HUES6 (cell line): ENCODE data around the gene RILP.

ENCODE experiments used
- H3K27ac ChIP-seq: 2 replicates; pipeline ENCODE4 v1.7.0; 2013; ENCODE audit warnings: low read depth, mild to moderate bottlenecking, low read length, inconsistent platforms
- H3K27me3 ChIP-seq: 2 replicates; pipeline ENCODE4 v1.6.1; 2013; ENCODE audit warnings: low read length; ENCODE audit not compliant: control insufficient read depth, insufficient read depth
- H3K36me3 ChIP-seq: 2 replicates; pipeline ENCODE4 v1.6.1; 2013; ENCODE audit warnings: low read length; ENCODE audit not compliant: control insufficient read depth, insufficient read depth
- H3K4me1 ChIP-seq: 2 replicates; pipeline ENCODE4 v1.6.1; 2013; ENCODE audit warnings: low read length; ENCODE audit not compliant: control insufficient read depth, insufficient read depth
- H3K4me3 ChIP-seq: 2 replicates; pipeline ENCODE4 v1.5.1; 2013; ENCODE audit warnings: low read depth, low read length
- H3K9ac ChIP-seq: one replicate; pipeline ENCODE4 v1.6.1; 2013; ENCODE audit warnings: mild to moderate bottlenecking, low read length
- H3K9me3 ChIP-seq: 2 replicates; pipeline ENCODE4 v1.6.1; 2013; ENCODE audit warnings: low read depth, low read length; ENCODE audit not compliant: control insufficient read depth, insufficient read depth

Gene RILP

DNA sequence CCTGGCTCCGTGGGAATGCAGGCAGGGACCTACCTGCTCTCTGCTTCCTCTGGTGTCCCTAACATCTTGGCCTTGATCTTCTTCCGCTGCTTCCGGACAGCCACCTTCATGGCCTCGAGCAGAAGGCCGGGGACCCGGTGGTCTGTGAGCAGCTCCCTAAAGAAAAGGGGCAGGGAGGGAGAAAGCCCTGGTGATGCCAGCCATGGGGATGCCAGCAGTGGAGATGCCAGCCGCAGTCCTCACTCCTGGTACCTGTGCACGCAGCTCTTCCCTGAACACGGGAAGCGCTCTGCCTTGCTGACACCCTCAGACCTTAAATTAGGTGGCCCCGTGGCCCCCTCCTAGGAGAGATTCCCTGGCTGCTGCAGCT is 1.9 kb downstream of the RILP start:
- H3K4me3 ChIP-seq = peak overlapping the region; percentile 70
- peaks cover 16% of the 10 kb centered on the region for H3K27me3 ChIP-seq
- peaks cover 40% of the 10 kb centered on the region for H3K4me1 ChIP-seq
- H3K9me3 ChIP-seq = no peaks in the 10 kb centered on the region
- H3K36me3 ChIP-seq = peaks cover 26% of the 10 kb centered on the region
- no peak overlapping the region for H3K27ac ChIP-seq
- peak overlapping the region; percentile 70 for H3K9ac ChIP-seq

GRCh38 chr17:1646199-1646875 is 3.3 kb downstream of the RILP start:
- H3K4me3 ChIP-seq = no peak overlapping the region; the same call in 1 of the 2 replicates
- H3K4me1 ChIP-seq = peaks cover 40% of the 10 kb centered on the region
- H3K9ac ChIP-seq = no peak overlapping the region
- no peaks in the 10 kb centered on the region for H3K9me3 ChIP-seq
- H3K27ac ChIP-seq = no peak overlapping the region
- peaks cover 16% of the 10 kb centered on the region for H3K27me3 ChIP-seq
- H3K36me3 ChIP-seq = peaks cover 11% of the 10 kb centered on the region

DNA sequence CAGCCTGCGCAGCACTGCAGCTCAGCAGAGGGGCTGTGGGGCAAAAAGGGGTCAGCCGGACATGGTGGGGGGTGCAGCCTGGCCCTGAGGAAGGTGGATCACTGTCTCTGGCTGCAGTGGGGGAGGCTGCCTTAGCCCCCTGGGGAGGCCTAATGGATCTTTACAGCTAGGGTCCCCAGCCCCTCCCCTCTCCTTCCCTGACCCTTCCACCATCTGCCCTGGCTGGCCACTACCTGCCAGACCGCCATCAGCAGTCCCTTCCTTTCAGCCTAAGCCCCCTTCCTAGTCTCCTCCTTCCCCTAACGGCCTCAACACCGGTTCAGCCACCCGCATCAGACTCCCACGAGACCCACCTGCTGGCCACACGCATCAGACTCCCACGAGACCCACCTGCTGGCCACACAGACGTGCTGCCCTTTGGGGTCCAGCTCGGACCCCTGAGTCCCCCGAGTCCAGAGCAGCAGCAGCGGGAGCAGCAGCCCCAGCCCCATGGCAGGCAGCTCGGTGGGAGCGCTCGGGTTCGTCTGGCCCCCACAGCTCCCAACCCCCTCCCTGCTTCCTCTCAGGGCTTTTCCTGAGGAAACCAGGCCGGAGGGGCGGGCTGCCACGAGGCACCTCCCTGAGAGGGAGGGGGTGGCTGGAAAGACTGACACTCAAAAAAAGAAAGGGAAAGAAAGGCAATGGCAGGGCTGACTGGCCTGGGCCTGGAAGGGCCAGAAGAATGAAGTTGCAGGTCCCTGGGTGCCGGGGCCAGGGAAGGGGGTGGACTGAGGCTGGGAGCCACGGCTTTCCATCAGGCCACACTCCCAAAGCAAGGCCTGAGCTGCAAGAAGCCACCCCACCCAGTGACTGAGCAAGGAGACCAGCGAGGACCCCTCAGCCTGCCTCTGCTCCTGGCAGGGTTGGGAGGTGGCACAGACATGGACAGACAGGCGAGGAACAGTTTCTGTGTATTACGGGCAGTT is 4.2 kb downstream of the RILP start, which contains the start of gene SCARF1:
SCARF1 (minus strand) TSS at position 526 of the 965 bp plus-strand sequence; CDS start at position 491, 35 bp downstream.
- no peaks in the 10 kb centered on the region for H3K9me3 ChIP-seq
- H3K9ac ChIP-seq = peak within 1 kb of the TSS; percentile 35
- H3K27me3 ChIP-seq = peaks cover 16% of the 10 kb centered on the region
- peaks cover 3% of the 10 kb centered on the region for H3K36me3 ChIP-seq
- peak within 1 kb of the TSS; percentile 16; the same call in 1 of the 2 replicates for H3K4me3 ChIP-seq
- H3K27ac ChIP-seq = no peak within 1 kb of the TSS
- peaks cover 43% of the 10 kb centered on the region for H3K4me1 ChIP-seq

DNA sequence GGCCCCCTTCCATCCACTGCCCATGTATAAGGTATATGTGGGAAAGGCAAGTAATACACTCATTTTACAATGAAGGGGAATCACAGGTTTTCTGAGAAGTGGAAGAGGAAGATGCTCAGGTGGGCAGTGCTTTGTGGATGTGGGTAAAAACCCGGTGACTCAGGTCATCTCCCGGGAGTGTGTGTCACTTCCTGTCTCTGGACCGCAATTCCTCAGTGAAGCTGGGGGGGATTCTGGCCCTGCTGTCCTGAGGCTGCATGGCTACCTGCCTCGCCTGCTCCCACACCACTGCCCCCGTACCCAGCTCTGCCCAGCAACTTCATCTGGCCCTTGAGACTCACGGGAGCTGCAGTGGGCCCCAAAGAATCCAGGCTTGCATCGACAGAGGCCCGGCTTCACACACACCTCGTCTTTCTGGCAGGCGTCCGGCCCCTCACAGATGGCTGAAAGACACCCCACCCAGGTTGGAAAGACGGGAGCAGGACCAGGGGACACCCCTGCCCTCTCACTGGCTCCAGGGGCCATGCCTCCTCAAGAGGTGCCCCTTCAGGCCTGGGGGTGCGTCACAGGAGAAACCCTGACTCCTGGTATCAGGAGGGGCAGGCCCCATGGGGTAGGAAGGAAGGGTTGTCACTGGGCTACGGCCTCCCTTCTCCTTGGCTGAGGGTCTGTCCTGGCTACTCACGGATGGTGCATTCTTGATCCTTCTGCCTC is 5.0 kb downstream of the RILP start:
- no peaks in the 10 kb centered on the region for H3K36me3 ChIP-seq
- peaks cover 16% of the 10 kb centered on the region for H3K27me3 ChIP-seq
- no peak overlapping the region for H3K27ac ChIP-seq
- peaks cover 47% of the 10 kb centered on the region for H3K4me1 ChIP-seq
- no peaks in the 10 kb centered on the region for H3K9me3 ChIP-seq
- H3K9ac ChIP-seq = peak overlapping the region; percentile 34
- no peak overlapping the region; the same call in 1 of the 2 replicates for H3K4me3 ChIP-seq

DNA sequence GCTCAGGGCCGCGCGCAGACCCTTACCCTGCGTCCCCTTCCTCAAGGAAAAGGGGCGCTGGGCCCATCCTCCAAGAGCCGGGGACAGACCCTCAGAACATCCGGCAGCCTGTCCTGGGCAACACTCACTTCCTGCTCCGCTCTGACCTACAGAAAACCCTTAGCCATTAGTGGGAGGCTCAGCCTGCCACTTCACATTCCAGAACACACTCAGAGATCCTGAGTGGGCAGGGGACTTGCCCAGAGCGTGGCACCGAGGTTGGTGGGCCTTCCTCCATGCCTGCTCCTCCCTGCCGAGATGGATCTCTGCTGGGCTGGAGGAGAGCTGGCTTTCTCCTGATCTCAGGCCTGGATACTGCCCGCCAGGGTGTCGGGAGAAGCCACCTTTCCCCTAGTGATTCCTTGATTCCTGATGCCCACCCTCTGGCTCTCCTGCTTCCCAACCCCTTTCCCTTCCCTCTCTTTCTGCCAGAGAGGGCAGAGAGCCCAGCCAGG is 5.6 kb downstream of the RILP start:
- Histone ChIP-seq H3K27me3 (peaks cover 16% of the 10 kb centered on the region), H3K9ac (no peak overlapping the region), H3K9me3 (no peaks in the 10 kb centered on the region), H3K4me3 (peak overlapping the region; percentile 63), H3K36me3 (no peaks in the 10 kb centered on the region), H3K27ac (no peak overlapping the region), H3K4me1 (peaks cover 47% of the 10 kb centered on the region)

DNA sequence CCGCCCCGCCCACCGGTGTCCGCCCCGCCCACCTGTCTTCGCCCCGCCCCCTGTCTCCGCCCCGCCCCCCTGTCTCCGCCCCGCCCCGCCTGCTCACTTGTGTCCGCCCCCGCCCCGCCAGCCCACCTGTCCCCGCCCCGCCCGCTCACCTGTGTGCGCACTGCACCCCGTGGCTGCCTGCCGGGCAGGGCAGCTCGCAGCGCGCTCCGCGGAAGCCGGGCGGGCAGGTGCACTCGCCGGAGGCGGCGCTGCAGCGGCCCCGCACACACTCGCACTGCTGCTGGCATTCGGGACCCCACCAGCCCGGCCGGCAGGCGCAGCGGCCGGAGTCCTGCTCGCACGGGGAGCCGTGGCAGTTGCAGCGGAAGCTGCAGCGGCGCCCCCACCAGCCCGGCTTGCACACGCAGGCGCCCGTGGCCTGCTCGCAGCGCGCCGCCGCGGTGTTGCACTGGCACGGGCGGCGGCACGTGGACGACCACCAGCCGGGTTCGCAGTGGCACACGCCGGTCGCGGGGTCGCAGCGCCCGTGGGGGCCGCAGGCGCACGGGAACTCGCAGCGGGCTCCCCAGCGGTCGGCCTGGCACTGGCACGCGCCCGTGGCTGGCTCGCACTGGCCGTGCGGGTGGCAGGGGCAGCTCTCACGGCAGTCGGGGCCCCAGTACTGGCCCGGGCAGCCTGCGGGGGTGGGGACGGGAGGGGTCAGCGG is 6.2 kb downstream of the RILP start:
- Histone ChIP-seq H3K36me3 (no peaks in the 10 kb centered on the region), H3K27ac (no peak overlapping the region), H3K9me3 (no peaks in the 10 kb centered on the region), H3K9ac (peak overlapping the region; percentile 40), H3K4me1 (peaks cover 47% of the 10 kb centered on the region), H3K27me3 (peaks cover 16% of the 10 kb centered on the region), H3K4me3 (peak overlapping the region; percentile 63)

DNA sequence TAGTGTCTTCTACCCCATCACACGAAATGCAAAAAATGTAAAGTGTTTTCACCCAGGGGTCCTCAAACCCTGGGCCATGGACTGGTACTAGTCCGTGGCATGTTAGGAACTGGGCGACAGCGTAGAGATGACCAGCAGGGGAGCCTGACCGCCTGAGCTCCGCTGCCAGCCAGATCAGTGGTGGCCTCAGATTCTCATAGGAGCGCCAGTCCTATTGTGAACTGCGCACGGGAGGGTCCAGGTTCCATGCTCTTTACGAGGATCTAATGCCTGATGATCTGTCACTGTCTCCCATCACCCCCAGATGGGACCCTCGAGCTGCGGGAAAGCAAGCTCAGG is 8.6 kb downstream of the RILP start:
- Histone ChIP-seq H3K4me1 (peaks cover 36% of the 10 kb centered on the region), H3K9me3 (no peaks in the 10 kb centered on the region), H3K27ac (no peak overlapping the region), H3K27me3 (peaks cover 16% of the 10 kb centered on the region), H3K4me3 (no peak overlapping the region), H3K9ac (no peak overlapping the region), H3K36me3 (no peaks in the 10 kb centered on the region)

GRCh38 chr17:1640329-1641064 is 9.2 kb downstream of the RILP start:
- Histone ChIP-seq H3K36me3 (no peaks in the 10 kb centered on the region), H3K4me1 (peaks cover 31% of the 10 kb centered on the region), H3K27ac (no peak overlapping the region), H3K9ac (no peak overlapping the region), H3K9me3 (no peaks in the 10 kb centered on the region), H3K27me3 (peaks cover 16% of the 10 kb centered on the region), H3K4me3 (no peak overlapping the region)

GRCh38 chr17:1639549-1640180 is 10.0 kb downstream of the RILP start:
- H3K9me3 ChIP-seq = no peaks in the 10 kb centered on the region
- H3K4me1 ChIP-seq = peaks cover 23% of the 10 kb centered on the region
- no peak overlapping the region for H3K9ac ChIP-seq
- no peak overlapping the region for H3K4me3 ChIP-seq
- no peaks in the 10 kb centered on the region for H3K36me3 ChIP-seq
- no peak overlapping the region for H3K27ac ChIP-seq
- H3K27me3 ChIP-seq = peaks cover 12% of the 10 kb centered on the region
